Upper lobe of right lung (tissue), 1 donor: ENCODE measurements around the gene MAP4K5. TPM values are rescaled to one million over a fixed set of nuclear protein-coding genes. Genes with fewer than 3 reads are reported as not detected.
A peak's percentile ranks its signal among the peaks of the same experiment; 100 is the strongest.

Source experiments
- ATAC-seq: fragments of 200-7000 bp; cut with Tn5 transposase; one replicate; pipeline ENCODE4 v1.9.1; 2020; ENCODE audit warnings: mild to moderate bottlenecking, moderate library complexity
- DNase-seq: peaks from one replicate; pipeline ENCODE4 v3.0.0-alpha.2; 2020
- H3K27ac ChIP-seq: fragments of 200-600 bp; one replicate; pipeline ENCODE4 v1.8.0; 2022
- H3K27me3 ChIP-seq: fragments of 200-600 bp; one replicate; pipeline ENCODE4 v1.8.0; 2022; ENCODE audit warnings: mild to moderate bottlenecking
- H3K36me3 ChIP-seq: fragments of 200-600 bp; one replicate; pipeline ENCODE4 v1.8.0; 2022
- H3K4me1 ChIP-seq: fragments of 200-600 bp; one replicate; pipeline ENCODE4 v1.8.0; 2022
- H3K4me3 ChIP-seq: fragments of 200-600 bp; one replicate; pipeline ENCODE4 v1.8.0; 2022; ENCODE audit warnings: mild to moderate bottlenecking
- H3K9me3 ChIP-seq: fragments of 200-600 bp; one replicate; pipeline ENCODE4 v1.8.0; 2022
- CTCF ChIP-seq: fragments of 200-600 bp; IDR thresholded peaks from one replicate; pipeline ENCODE4 v1.8.0; 2022; ENCODE audit warnings: antibody characterized with exemption
- intact Hi-C: fragments of 100-400 bp; cut with DNase I; formaldehyde crosslinking; loops from one replicate; pipeline ENCODE4 v1.11.0; 2022
- total RNA-seq: library from RNA; stranded (reverse); fragmentation: NEBNext Ultra II Directional; extraction: Animal tissue kit (Norgen Biotek cat#: 25700); gene quantifications from one replicate; pipeline ENCODE4 v1.2.1, GENCODE V29; 2021
- donor health status: DM: no; HTN: yes; CAD: no; lungs with severe emphysema.

MAP4K5 gene
- total RNA-seq, 1 donor from 2014 or later: 46.3 TPM

GRCh38 chr14:50389668-50390441 lies 142.5 kb downstream of the MAP4K5 start:
- H3K27ac ChIP-seq: no peak overlapping the region

GRCh38 chr14:50388256-50388931 lies 144.0 kb downstream of the MAP4K5 start:
- no peaks in the 10 kb centered on the region for H3K36me3 ChIP-seq
- H3K4me3 ChIP-seq: no peak overlapping the region
- intact Hi-C loops: no loop called here
- no peak for DNase-seq
- TF ChIP-seq CTCF: no peak
- no peaks in the 10 kb centered on the region for H3K27me3 ChIP-seq
- ATAC-seq: peak; percentile 77
- peak overlapping the region; percentile 51 for H3K27ac ChIP-seq
- peaks cover 8% of the 10 kb centered on the region for H3K4me1 ChIP-seq
- no peaks in the 10 kb centered on the region for H3K9me3 ChIP-seq

More at GRCh38 chr14:50389668-50390441, 142.5 kb downstream of the MAP4K5 start:
- Histone ChIP-seq H3K4me3 (no peak overlapping the region), H3K9me3 (no peaks in the 10 kb centered on the region), H3K4me1 (peaks cover 8% of the 10 kb centered on the region), H3K36me3 (no peaks in the 10 kb centered on the region), H3K27me3 (no peaks in the 10 kb centered on the region)
- intact Hi-C loops: loop anchor here (10.0 kb wide), 1 partner anchor 55 kb away; no protein-coding TSS in a partner anchor
- ATAC-seq: no peak
- DNase-seq: no peak
- TF ChIP-seq CTCF: no peak

GRCh38 chr14:50387548-50387947 lies 144.8 kb downstream of the MAP4K5 start:
- H3K27me3 ChIP-seq: no peaks in the 10 kb centered on the region
- H3K4me3 ChIP-seq: no peak overlapping the region
- no peak for TF ChIP-seq CTCF
- DNase-seq: no peak
- no peak for ATAC-seq
- no peaks in the 10 kb centered on the region for H3K9me3 ChIP-seq
- peaks cover 8% of the 10 kb centered on the region for H3K4me1 ChIP-seq
- no peak overlapping the region for H3K27ac ChIP-seq
- intact Hi-C loops: no loop called here
- no peaks in the 10 kb centered on the region for H3K36me3 ChIP-seq

GRCh38 chr14:50383618-50384225 lies 148.6 kb downstream of the MAP4K5 start:
- intact Hi-C loops: no loop called here
- DNase-seq (no peak), ATAC-seq (peak; percentile 39)
- Histone ChIP-seq H3K27me3 (no peaks in the 10 kb centered on the region), H3K27ac (no peak overlapping the region), H3K4me3 (no peak overlapping the region), H3K9me3 (no peaks in the 10 kb centered on the region), H3K36me3 (no peaks in the 10 kb centered on the region), H3K4me1 (peaks cover 7% of the 10 kb centered on the region)
- TF ChIP-seq CTCF: no peak

GRCh38 chr14:50381823-50382287 lies 150.5 kb downstream of the MAP4K5 start:
- intact Hi-C loops: no loop called here
- H3K4me3 ChIP-seq: no peak overlapping the region
- ATAC-seq (no peak), DNase-seq (no peak)
- no peaks in the 10 kb centered on the region for H3K36me3 ChIP-seq
- no peaks in the 10 kb centered on the region for H3K4me1 ChIP-seq
- H3K27me3 ChIP-seq: no peaks in the 10 kb centered on the region
- no peak overlapping the region for H3K27ac ChIP-seq
- no peaks in the 10 kb centered on the region for H3K9me3 ChIP-seq
- TF ChIP-seq CTCF: no peak
